GM06990 (cell line): ENCODE results near the gene BCAS3.

Experiments
- DNase-seq: peaks from one replicate; pipeline ENCODE4 v3.0.0-alpha.2; 2011; ENCODE audit not compliant: insufficient read length; ENCODE audit errors: extremely low read depth
- H3K27me3 ChIP-seq: replicated peaks from 2 replicates; pipeline ENCODE4 v1.6.0; 2011; ENCODE audit warnings: low read length; ENCODE audit not compliant: control insufficient read depth, insufficient read depth
- H3K36me3 ChIP-seq: 2 replicates; pipeline ENCODE4 v1.5.1; 2011; ENCODE audit warnings: low read length; ENCODE audit not compliant: control insufficient read depth, insufficient read depth
- H3K4me3 ChIP-seq: replicated peaks from 2 replicates; pipeline ENCODE4 v1.5.1; 2011; ENCODE audit warnings: low read depth, mild to moderate bottlenecking, control low read depth, low read length
- CTCF ChIP-seq: IDR thresholded peaks from 2 replicates; pipeline ENCODE4 v1.5.1; 2011; ENCODE audit warnings: low read length, control low read depth, mild to moderate bottlenecking, inconsistent platforms; ENCODE audit not compliant: insufficient read depth, poor library complexity, severe bottlenecking

The BCAS3 gene

GRCh38 chr17:61250335-61250890 is 572.8 kb downstream of the BCAS3 start:
- Histone ChIP-seq H3K27me3 (no peaks in the 10 kb centered on the region), H3K4me3 (no peak overlapping the region), H3K36me3 (no peaks in the 10 kb centered on the region)
- no peak for DNase-seq
- no peak for TF ChIP-seq CTCF

GRCh38 chr17:61251939-61252865 is 574.6 kb downstream of the BCAS3 start:
- no peak for DNase-seq
- no peak for TF ChIP-seq CTCF
- Histone ChIP-seq H3K36me3 (no peaks in the 10 kb centered on the region), H3K27me3 (no peaks in the 10 kb centered on the region), H3K4me3 (no peak overlapping the region)

GRCh38 chr17:61253362-61253761 is 575.7 kb downstream of the BCAS3 start:
- no peak for DNase-seq
- H3K36me3 ChIP-seq, result no peaks in the 10 kb centered on the region
- no peaks in the 10 kb centered on the region for H3K27me3 ChIP-seq
- H3K4me3 ChIP-seq, result no peak overlapping the region
- no peak for TF ChIP-seq CTCF

GRCh38 chr17:61253937-61254574 is 576.4 kb downstream of the BCAS3 start:
- no peak for TF ChIP-seq CTCF
- DNase-seq, result no peak
- H3K36me3 ChIP-seq, result no peaks in the 10 kb centered on the region
- no peak overlapping the region for H3K4me3 ChIP-seq
- H3K27me3 ChIP-seq, result no peaks in the 10 kb centered on the region

- Histone ChIP-seq H3K36me3 (no peaks in the 10 kb centered on the region), H3K27me3 (no peaks in the 10 kb centered on the region), H3K4me3 (no peak overlapping the region)
- DNase-seq, result no peak
- TF ChIP-seq CTCF, result no peak
Observed at GRCh38 chr17:61254904-61255303, 577.3 kb downstream of the BCAS3 start.
